ENCODE data around the gene TMEM163. TPM values are rescaled to one million over a fixed set of nuclear protein-coding genes. Genes with fewer than 3 reads are reported as not detected.

The TMEM163 gene
- total RNA-seq, 2 donors from 2014 or later = 0.14 to 2.5 TPM

DNA sequence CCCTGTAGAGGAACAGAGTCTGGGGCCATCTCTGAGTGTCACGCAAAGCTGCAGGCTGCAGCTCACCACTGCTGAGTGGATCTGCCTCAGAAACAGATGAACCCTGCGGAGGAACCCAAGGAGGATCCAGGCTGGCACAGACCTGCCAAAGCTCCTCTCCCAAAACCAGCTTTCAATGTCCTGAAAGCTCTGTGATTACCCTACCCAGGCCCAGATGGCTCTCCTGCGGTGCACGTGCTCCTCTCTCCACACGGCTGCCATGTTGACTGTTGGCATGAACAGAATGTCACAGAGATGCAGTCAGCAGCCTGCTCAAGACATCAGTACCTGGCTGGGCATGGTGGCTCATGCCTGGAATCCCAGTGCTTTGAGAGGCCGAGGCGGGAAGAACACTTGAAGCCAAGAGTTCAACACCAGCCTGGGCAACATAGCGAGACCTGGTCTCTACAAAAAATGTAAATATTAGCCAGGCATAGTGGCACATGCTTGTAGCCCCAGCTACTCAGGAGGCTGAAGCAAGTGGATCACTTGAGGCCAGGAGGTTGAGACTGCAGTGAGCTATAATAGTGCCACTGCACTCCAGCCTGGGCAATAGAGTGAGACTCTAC lies 248.1 kb downstream of the TMEM163 start:
- Histone ChIP-seq H3K9me3 (no peaks in the 10 kb centered on the region), H3K27ac (no peak overlapping the region), H3K4me3 (no peak overlapping the region), H3K4me1 (ENCODE audit: control insufficient read depth in 1 of 2, low read depth in 2 of 2) (no peaks in the 10 kb centered on the region), H3K36me3 (no peaks in the 10 kb centered on the region), H3K27me3 (replicated peaks; ENCODE audit: insufficient read depth) (no peaks in the 10 kb centered on the region)
- ATAC-seq (ENCODE audit: insufficient number of reproducible peaks, low FRiP score, low read depth) (no peak), DNase-seq (ENCODE audit: low spot score) (no peak)
- TF ChIP-seq, protein P1, sequence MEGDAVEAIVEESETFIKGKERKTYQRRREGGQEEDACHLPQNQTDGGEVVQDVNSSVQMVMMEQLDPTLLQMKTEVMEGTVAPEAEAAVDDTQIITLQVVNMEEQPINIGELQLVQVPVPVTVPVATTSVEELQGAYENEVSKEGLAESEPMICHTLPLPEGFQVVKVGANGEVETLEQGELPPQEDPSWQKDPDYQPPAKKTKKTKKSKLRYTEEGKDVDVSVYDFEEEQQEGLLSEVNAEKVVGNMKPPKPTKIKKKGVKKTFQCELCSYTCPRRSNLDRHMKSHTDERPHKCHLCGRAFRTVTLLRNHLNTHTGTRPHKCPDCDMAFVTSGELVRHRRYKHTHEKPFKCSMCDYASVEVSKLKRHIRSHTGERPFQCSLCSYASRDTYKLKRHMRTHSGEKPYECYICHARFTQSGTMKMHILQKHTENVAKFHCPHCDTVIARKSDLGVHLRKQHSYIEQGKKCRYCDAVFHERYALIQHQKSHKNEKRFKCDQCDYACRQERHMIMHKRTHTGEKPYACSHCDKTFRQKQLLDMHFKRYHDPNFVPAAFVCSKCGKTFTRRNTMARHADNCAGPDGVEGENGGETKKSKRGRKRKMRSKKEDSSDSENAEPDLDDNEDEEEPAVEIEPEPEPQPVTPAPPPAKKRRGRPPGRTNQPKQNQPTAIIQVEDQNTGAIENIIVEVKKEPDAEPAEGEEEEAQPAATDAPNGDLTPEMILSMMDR (IDR thresholded peaks at IDR 0.05) = no peak

- no peaks in the 10 kb centered on the region for H3K36me3 ChIP-seq
- no peaks in the 10 kb centered on the region for H3K27me3 ChIP-seq (replicated peaks; ENCODE audit: insufficient read depth)
- H3K9me3 ChIP-seq = no peaks in the 10 kb centered on the region
- no peak overlapping the region for H3K27ac ChIP-seq
- TF ChIP-seq, protein P1 (IDR thresholded peaks at IDR 0.05) = no peak
- ATAC-seq (ENCODE audit: insufficient number of reproducible peaks, low FRiP score, low read depth) (no peak), DNase-seq (ENCODE audit: low spot score) (no peak)
- H3K4me1 ChIP-seq (ENCODE audit: control insufficient read depth in 1 of 2, low read depth in 2 of 2) = no peaks in the 10 kb centered on the region
- no peak overlapping the region for H3K4me3 ChIP-seq
Measured at GRCh38 chr2:134469516-134470115, 249.2 kb downstream of the TMEM163 start.

- Histone ChIP-seq H3K36me3 (no peaks in the 10 kb centered on the region), H3K4me3 (no peak overlapping the region), H3K27me3 (replicated peaks; ENCODE audit: insufficient read depth) (no peaks in the 10 kb centered on the region), H3K4me1 (ENCODE audit: control insufficient read depth in 1 of 2, low read depth in 2 of 2) (no peaks in the 10 kb centered on the region), H3K27ac (no peak overlapping the region), H3K9me3 (no peaks in the 10 kb centered on the region)
- DNase-seq (ENCODE audit: low spot score) = no peak
- no peak for ATAC-seq (ENCODE audit: insufficient number of reproducible peaks, low FRiP score, low read depth)
- TF ChIP-seq, protein P1 (IDR thresholded peaks at IDR 0.05) = no peak
Measured at GRCh38 chr2:134468776-134469175, 250.0 kb downstream of the TMEM163 start.

DNA sequence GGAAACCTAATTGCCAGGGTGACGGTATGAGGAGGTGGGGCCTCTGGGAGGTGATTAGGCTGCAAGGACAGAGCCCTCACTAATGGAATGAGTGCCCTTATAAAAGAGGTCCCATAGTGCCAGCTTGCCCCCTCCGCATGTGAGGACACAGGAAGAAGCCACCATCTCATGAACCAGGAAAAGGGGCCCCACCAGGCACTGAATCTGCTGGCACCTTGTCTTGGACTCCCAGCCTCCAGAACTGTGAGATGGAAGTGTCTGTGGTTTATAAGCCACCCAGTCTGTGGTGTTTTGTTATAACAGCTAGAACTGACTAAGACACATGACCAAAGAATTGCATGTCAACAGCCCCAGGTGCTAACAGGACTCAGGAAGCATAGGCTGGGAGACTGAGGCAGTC lies 250.6 kb downstream of the TMEM163 start:
- Histone ChIP-seq H3K4me1 (ENCODE audit: control insufficient read depth in 1 of 2, low read depth in 2 of 2) (no peaks in the 10 kb centered on the region), H3K27ac (no peak overlapping the region), H3K4me3 (no peak overlapping the region), H3K36me3 (no peaks in the 10 kb centered on the region), H3K9me3 (no peaks in the 10 kb centered on the region), H3K27me3 (replicated peaks; ENCODE audit: insufficient read depth) (no peaks in the 10 kb centered on the region)
- TF ChIP-seq, protein P1 (IDR thresholded peaks at IDR 0.05) = no peak
- ATAC-seq (ENCODE audit: insufficient number of reproducible peaks, low FRiP score, low read depth) = no peak
- no peak for DNase-seq (ENCODE audit: low spot score)

DNA sequence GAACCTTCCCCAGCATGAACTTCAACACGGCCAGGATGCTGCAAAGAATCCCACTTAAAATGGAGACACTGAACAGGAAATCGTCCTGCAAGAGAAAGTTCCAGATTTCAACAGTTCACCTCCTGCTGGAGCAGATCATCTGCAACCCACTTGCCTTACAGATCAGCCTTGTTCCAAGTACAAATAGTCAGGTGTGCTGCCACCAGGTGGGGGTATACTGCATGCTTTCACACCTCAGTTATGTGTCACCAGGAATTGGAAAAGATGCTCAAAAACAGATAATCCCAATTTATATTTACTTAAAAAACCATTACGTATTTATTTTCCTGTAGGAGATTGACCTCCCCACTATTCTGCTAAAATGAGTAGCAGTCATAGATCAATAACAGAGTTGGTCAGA lies 252.7 kb downstream of the TMEM163 start:
- Histone ChIP-seq H3K27me3 (replicated peaks; ENCODE audit: insufficient read depth) (no peaks in the 10 kb centered on the region), H3K4me1 (ENCODE audit: control insufficient read depth in 1 of 2, low read depth in 2 of 2) (no peaks in the 10 kb centered on the region), H3K9me3 (no peaks in the 10 kb centered on the region), H3K4me3 (no peak overlapping the region), H3K27ac (no peak overlapping the region), H3K36me3 (no peaks in the 10 kb centered on the region)
- DNase-seq (ENCODE audit: low spot score) (no peak), ATAC-seq (ENCODE audit: insufficient number of reproducible peaks, low FRiP score, low read depth) (no peak)
- TF ChIP-seq, protein P1 (IDR thresholded peaks at IDR 0.05) = no peak

Measured in thoracic aorta (tissue), 2 donors.